ENCODE data around the gene CDHR2. TPM values are rescaled to one million over a fixed set of nuclear protein-coding genes. Genes with fewer than 3 reads are reported as not detected.

Gene CDHR2
- total and polyA plus RNA-seq, 2 donors (not counting 3 experiments of a cell fraction or from before 2014, with no cell fraction given) = not detected

GRCh38 chr5:176521699-176522263 is 27.4 kb upstream of the CDHR2 start:
- Histone ChIP-seq H3K79me2 (ENCODE audit: control insufficient read depth, insufficient read depth, low read length) (no peaks in the 10 kb centered on the region), H4K20me1 (replicated peaks; ENCODE audit: control insufficient read depth, extremely low read depth, insufficient read depth, low read length) (no peaks in the 10 kb centered on the region), H3K9me1 (replicated peaks; ENCODE audit: control insufficient read depth, extremely low read depth, insufficient read depth, low read length) (no peaks in the 10 kb centered on the region), H3K4me2 (ENCODE audit: insufficient read depth, low read length) (no peak overlapping the region), H3K36me3 (ENCODE audit: control insufficient read depth in 2 of 2, extremely low read depth in 1 of 2, insufficient read depth in 2 of 2, low read length in 2 of 2) (no peaks in the 10 kb centered on the region), H3K4me3 (replicated peaks in 1 of 3; ENCODE audit: insufficient read depth in 1 of 3, low read depth in 1 of 3, low read length in 3 of 3) (no peak overlapping the region), H3K27ac (ENCODE audit: insufficient read depth, low read depth, low read length) (no peak overlapping the region), H3K27me3 (ENCODE audit: control insufficient read depth in 2 of 2, insufficient read depth in 2 of 2, low read length in 2 of 2) (no peaks in the 10 kb centered on the region), H3K9ac (replicated peaks; ENCODE audit: extremely low read depth, insufficient read depth, low read length) (no peak overlapping the region), H2AFZ (ENCODE audit: low read depth, low read length) (no peak overlapping the region), H3K9me3 (replicated peaks; ENCODE audit: control insufficient read depth, insufficient read depth, low read length) (no peaks in the 10 kb centered on the region), H3K4me1 (ENCODE audit: control insufficient read depth, extremely low read depth, insufficient read depth, low read length) (no peaks in the 10 kb centered on the region)
- CTCF ChIA-PET = no interaction called here
- TF ChIP-seq POLR2A (IDR thresholded peaks at IDR 0.05; ENCODE audit: low read depth, low read length) (no peak), EZH2 (IDR thresholded peaks at IDR 0.05; ENCODE audit: borderline replicate concordance, low read depth, low read length, severe bottlenecking) (no peak), FOS (IDR thresholded peaks at IDR 0.05; ENCODE audit: borderline replicate concordance, insufficient read depth, low read length) (no peak), GATA2 (IDR thresholded peaks at IDR 0.05; ENCODE audit: insufficient read depth, insufficient read length, low read depth, low read length) (no peak), MYC (IDR thresholded peaks at IDR 0.05; ENCODE audit: low read depth, low read length) (no peak), CTCF (IDR thresholded peaks at IDR 0.05; ENCODE audit: extremely low read depth in 1 of 2, insufficient read depth in 1 of 2, low read depth in 1 of 2, low read length in 2 of 2) (no peak)
- no TSS peak for BruUV-seq (replicated peaks)
- POLR2A ChIA-PET = no interaction called here
- dilution Hi-C loops (cut with MboI; ENCODE audit: extremely low pct_ligation_motif_present, low sequenced_read_pairs) = no loop called here
- FAIRE-seq (no peak), DNase-seq (ENCODE audit: low read depth, low spot score) (no peak)
- intact Hi-C loops (cut with micrococcal nuclease) = no loop called here

GRCh38 chr5:176524138-176524537 is 25.0 kb upstream of the CDHR2 start:
- Histone ChIP-seq H3K4me1 (ENCODE audit: control insufficient read depth, extremely low read depth, insufficient read depth, low read length) (no peaks in the 10 kb centered on the region), H3K79me2 (ENCODE audit: control insufficient read depth, insufficient read depth, low read length) (no peaks in the 10 kb centered on the region), H4K20me1 (replicated peaks; ENCODE audit: control insufficient read depth, extremely low read depth, insufficient read depth, low read length) (no peaks in the 10 kb centered on the region), H3K4me3 (replicated peaks in 1 of 3; ENCODE audit: insufficient read depth in 1 of 3, low read depth in 1 of 3, low read length in 3 of 3) (no peak overlapping the region), H3K9me3 (replicated peaks; ENCODE audit: control insufficient read depth, insufficient read depth, low read length) (no peaks in the 10 kb centered on the region), H3K27me3 (ENCODE audit: control insufficient read depth in 2 of 2, insufficient read depth in 2 of 2, low read length in 2 of 2) (no peaks in the 10 kb centered on the region), H3K36me3 (ENCODE audit: control insufficient read depth in 2 of 2, extremely low read depth in 1 of 2, insufficient read depth in 2 of 2, low read length in 2 of 2) (peaks cover 3 to 21% of the 10 kb centered on the region in 2 experiments), H3K9ac (replicated peaks; ENCODE audit: extremely low read depth, insufficient read depth, low read length) (no peak overlapping the region), H3K27ac (ENCODE audit: insufficient read depth, low read depth, low read length) (no peak overlapping the region), H3K9me1 (replicated peaks; ENCODE audit: control insufficient read depth, extremely low read depth, insufficient read depth, low read length) (no peaks in the 10 kb centered on the region), H2AFZ (ENCODE audit: low read depth, low read length) (no peak overlapping the region), H3K4me2 (ENCODE audit: insufficient read depth, low read length) (no peak overlapping the region)
- dilution Hi-C loops (cut with MboI; ENCODE audit: extremely low pct_ligation_motif_present, low sequenced_read_pairs) = no loop called here
- ChIA-PET POLR2A (no interaction called here), CTCF (interaction anchor here (1.2 kb wide), 1 partner anchor 11 kb away, joined by 3 read pairs; no protein-coding TSS in a partner anchor)
- intact Hi-C loops (cut with micrococcal nuclease) = no loop called here
- FAIRE-seq (no peak), DNase-seq (ENCODE audit: low read depth, low spot score) (no peak)
- no TSS peak for BruUV-seq (replicated peaks)
- no peak for TF ChIP-seq GATA2 (IDR thresholded peaks at IDR 0.05; ENCODE audit: insufficient read depth, insufficient read length, low read depth, low read length)
- no peak for TF ChIP-seq MYC (IDR thresholded peaks at IDR 0.05; ENCODE audit: low read depth, low read length)
- no peak for TF ChIP-seq POLR2AphosphoS5 (IDR thresholded peaks at IDR 0.05; ENCODE audit: insufficient read depth, low read depth, low read length)
- no peak for TF ChIP-seq CTCF (IDR thresholded peaks at IDR 0.05; ENCODE audit: extremely low read depth in 1 of 2, insufficient read depth in 1 of 2, low read depth in 1 of 2, low read length in 2 of 2)
- no peak for TF ChIP-seq MAX (IDR thresholded peaks at IDR 0.05; ENCODE audit: insufficient read depth, insufficient read length)
- no peak for TF ChIP-seq JUN (IDR thresholded peaks at IDR 0.05; ENCODE audit: borderline replicate concordance, insufficient read depth, insufficient read length, low read depth)
- TF ChIP-seq EZH2 (IDR thresholded peaks at IDR 0.05; ENCODE audit: borderline replicate concordance, low read depth, low read length, severe bottlenecking) = no peak
- TF ChIP-seq FOS (IDR thresholded peaks at IDR 0.05; ENCODE audit: borderline replicate concordance, insufficient read depth, low read length) = no peak
- TF ChIP-seq POLR2A (IDR thresholded peaks at IDR 0.05; ENCODE audit: low read depth, low read length) = no peak

Measured in endothelial cell of umbilical vein (primary cell).